Measurements from ENCODE around the gene PTTG1IP.

- TF ChIP-seq CTCF (IDR thresholded peaks at IDR 0.05): no peak
- TF ChIP-seq POLR2A (IDR thresholded peaks at IDR 0.05): no peak
Observed at GRCh38 chr21:44896561-44897286, 23.2 kb upstream of the PTTG1IP start.

Data from testis (tissue), 2 donors.